Measurements from ENCODE around the gene HOXB4. TPM values are rescaled to one million over a fixed set of nuclear protein-coding genes. Genes with fewer than 3 reads are reported as not detected.

Gene HOXB4
- total and polyA plus RNA-seq, 8 donors = 0.45 to 5.1 (median 2.1) TPM; not detected in 2

DNA sequence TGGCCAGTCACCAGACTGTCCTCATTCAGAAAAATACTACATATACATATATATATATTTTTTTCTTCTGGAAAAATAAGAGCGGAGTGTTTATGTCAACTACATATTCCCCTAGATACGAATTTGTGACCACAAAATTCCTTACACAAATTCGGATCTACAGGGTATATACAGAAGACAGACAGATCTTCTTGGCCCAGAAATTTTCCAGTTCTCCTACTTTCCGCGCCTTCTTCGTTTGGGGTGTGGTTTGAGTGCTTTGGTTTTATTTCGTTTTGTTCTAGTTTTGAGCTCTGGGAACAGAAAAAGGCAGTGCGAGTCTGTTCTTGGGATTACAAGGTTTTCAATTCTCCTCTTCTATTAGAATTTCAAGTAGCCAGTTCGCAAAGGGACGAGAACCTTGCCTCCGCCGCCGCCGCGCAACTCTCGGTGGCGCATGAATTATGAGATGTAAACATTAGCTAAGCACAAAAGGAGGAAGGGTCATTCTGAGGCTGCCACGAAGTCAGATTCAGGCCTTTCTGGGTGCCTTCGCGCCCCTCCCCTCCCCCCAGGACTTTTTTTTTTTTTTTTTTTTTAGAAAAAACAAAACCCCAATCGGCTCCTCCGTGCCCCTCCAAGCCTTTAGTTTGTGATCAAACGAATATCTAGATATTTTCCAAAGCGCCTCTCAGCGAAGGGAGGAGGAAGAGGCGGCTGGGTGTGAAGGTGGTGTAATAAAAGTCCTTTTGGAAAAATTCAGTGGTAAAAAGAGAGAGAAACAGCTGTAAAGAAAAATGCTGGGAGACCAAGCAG lies 1.8 kb upstream of the HOXB4 start:
- intact Hi-C loops (cut with DNase I; ENCODE audit: low total_unique reads) = no loop called here
- WGBS, 5 donors = 20 to 23% (median 23%) methylated on average over 26 of the region's 26 CpGs
- no peak for TF ChIP-seq CTCF (IDR thresholded peaks at IDR 0.05)
- TF ChIP-seq POLR2A (IDR thresholded peaks at IDR 0.05) = no peak
- TF ChIP-seq POLR2AphosphoS5 (IDR thresholded peaks at IDR 0.05) = peak in 2 of 3 donors; percentile 35 to 52
- no peak for TF ChIP-seq EP300 (IDR thresholded peaks at IDR 0.05)
- DNase-seq = peak in 1 of 2 donors; percentile 82
- Histone ChIP-seq H3K4me3 (peak overlapping the region; percentile 57 to 61 (median 58)), H3K36me3 (no peaks in the 10 kb centered on the region), H3K9me3 (no peaks in the 10 kb centered on the region), H3K27me3 (peaks cover 0 to 100% (median 89%) of the 10 kb centered on the region in 3 donors), H3K4me1 (peaks cover 14 to 74% (median 49%) of the 10 kb centered on the region in 4 donors), H3K27ac (peak overlapping the region; percentile 81 to 95 (median 93))

DNA sequence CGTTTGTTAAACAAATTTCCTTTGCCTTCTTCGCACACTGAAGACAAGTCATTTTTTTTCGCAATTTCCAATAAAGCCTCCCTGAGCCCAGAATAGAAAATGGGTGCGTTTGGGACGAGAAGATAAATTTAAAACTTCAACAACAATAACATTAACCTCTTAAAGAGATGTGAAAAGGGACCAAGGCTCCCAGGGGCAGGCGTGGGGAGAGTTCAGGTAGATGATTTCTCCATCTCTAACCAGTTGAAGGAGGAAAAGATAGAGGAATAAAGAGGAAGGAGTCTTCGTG lies 1.3 kb upstream of the HOXB4 start:
- peak overlapping the region; percentile 28 to 95 (median 93) for H3K27ac ChIP-seq

GRCh38 chr17:48578616-48579470 lies 693 bp upstream of the HOXB4 start:
- intact Hi-C loops (cut with DNase I; ENCODE audit: low total_unique reads) = no loop called here
- Histone ChIP-seq H3K27ac (peak overlapping the region; percentile 28 to 95 (median 93)), H3K36me3 (no peaks in the 10 kb centered on the region), H3K27me3 (peaks cover 0 to 100% (median 95%) of the 10 kb centered on the region in 3 donors), H3K4me1 (peaks cover 14 to 71% (median 46%) of the 10 kb centered on the region in 4 donors), H3K4me3 (peak overlapping the region; percentile 57 to 61 (median 58)), H3K9me3 (no peaks in the 10 kb centered on the region)
- TF ChIP-seq EP300 (IDR thresholded peaks at IDR 0.05) (no peak), POLR2AphosphoS5 (IDR thresholded peaks at IDR 0.05) (no peak), CTCF (IDR thresholded peaks at IDR 0.05) (no peak), POLR2A (IDR thresholded peaks at IDR 0.05) (no peak)
- DNase-seq = no peak
- 9 to 12% (median 11%) methylated on average over 32 to 43 of the region's 43 CpGs for WGBS, 5 donors

More for the DNA sequence above, 1.3 kb upstream of the HOXB4 start:
- H3K27me3 ChIP-seq = peaks cover 0 to 100% (median 90%) of the 10 kb centered on the region in 3 donors
- intact Hi-C loops (cut with DNase I; ENCODE audit: low total_unique reads) = no loop called here
- H3K36me3 ChIP-seq = no peaks in the 10 kb centered on the region
- no peaks in the 10 kb centered on the region for H3K9me3 ChIP-seq
- TF ChIP-seq POLR2A (IDR thresholded peaks at IDR 0.05) = no peak
- TF ChIP-seq CTCF (IDR thresholded peaks at IDR 0.05) = no peak
- TF ChIP-seq POLR2AphosphoS5 (IDR thresholded peaks at IDR 0.05) = no peak
- no peak for TF ChIP-seq EP300 (IDR thresholded peaks at IDR 0.05)
- peaks cover 14 to 74% (median 48%) of the 10 kb centered on the region in 4 donors for H3K4me1 ChIP-seq
- 21 to 28% (median 23%) methylated on average over 7 of the region's 7 CpGs for WGBS, 5 donors
- no peak for DNase-seq
- H3K4me3 ChIP-seq = peak overlapping the region; percentile 57 to 61 (median 58)

GRCh38 chr17:48577330-48577945 lies 712 bp downstream of the HOXB4 start:
- no peaks in the 10 kb centered on the region for H3K9me3 ChIP-seq
- peaks cover 17 to 70% (median 45%) of the 10 kb centered on the region in 4 donors for H3K4me1 ChIP-seq
- peaks cover 0 to 100% (median 90%) of the 10 kb centered on the region in 3 donors for H3K27me3 ChIP-seq
- no peak for TF ChIP-seq CTCF (IDR thresholded peaks at IDR 0.05)
- peak in 1 of 3 donors; percentile 38 for TF ChIP-seq POLR2AphosphoS5 (IDR thresholded peaks at IDR 0.05)
- intact Hi-C loops (cut with DNase I; ENCODE audit: low total_unique reads) = no loop called here
- peak overlapping the region; percentile 57 to 61 (median 58) for H3K4me3 ChIP-seq
- H3K36me3 ChIP-seq = no peaks in the 10 kb centered on the region
- peak overlapping the region; percentile 61 to 95 (median 93) for H3K27ac ChIP-seq
- no peak for DNase-seq
- whole genome bisulfite sequencing, 5 donors = 3 to 11% (median 7%) methylated on average over 10 to 19 of the region's 19 CpGs
